GM19035 (cell line): ENCODE results near the gene TNFAIP2.
"Not testable (repeated sequence)": the region's sequence is repeated elsewhere in the genome, so short reads cannot be mapped to it uniquely, and the experiment has no call there.

Experiments used
- ATAC-seq: cut with Tn5 transposase; IDR thresholded peaks from one replicate; pipeline ENCODE4 v1.9.1; 2021; ENCODE audit not compliant: unreplicated experiment

The TNFAIP2 gene

GRCh38 chr14:103105580-103106150 is 17.6 kb upstream of the TNFAIP2 start:
- no peak for ATAC-seq

DNA sequence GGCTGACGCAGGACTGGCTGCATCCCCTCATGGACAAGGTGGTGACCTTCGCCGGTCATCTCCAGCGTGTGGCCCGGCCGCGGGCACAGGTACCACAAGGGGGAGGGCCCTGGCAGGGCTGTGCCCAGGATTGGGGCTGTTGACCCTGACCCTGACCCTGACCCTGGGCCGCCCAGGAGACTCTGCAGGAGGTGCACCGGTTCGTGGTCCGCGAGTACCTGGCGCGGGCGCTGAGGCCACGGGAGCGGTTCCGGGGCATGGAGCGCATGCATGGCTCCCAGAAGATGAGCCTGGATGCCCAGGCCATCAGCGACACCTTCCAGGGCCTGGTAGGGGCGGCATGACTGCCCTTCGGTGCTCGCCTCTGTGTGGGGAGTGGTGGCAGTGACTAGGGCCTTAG is 15.8 kb upstream of the TNFAIP2 start:
- no peak for ATAC-seq

DNA sequence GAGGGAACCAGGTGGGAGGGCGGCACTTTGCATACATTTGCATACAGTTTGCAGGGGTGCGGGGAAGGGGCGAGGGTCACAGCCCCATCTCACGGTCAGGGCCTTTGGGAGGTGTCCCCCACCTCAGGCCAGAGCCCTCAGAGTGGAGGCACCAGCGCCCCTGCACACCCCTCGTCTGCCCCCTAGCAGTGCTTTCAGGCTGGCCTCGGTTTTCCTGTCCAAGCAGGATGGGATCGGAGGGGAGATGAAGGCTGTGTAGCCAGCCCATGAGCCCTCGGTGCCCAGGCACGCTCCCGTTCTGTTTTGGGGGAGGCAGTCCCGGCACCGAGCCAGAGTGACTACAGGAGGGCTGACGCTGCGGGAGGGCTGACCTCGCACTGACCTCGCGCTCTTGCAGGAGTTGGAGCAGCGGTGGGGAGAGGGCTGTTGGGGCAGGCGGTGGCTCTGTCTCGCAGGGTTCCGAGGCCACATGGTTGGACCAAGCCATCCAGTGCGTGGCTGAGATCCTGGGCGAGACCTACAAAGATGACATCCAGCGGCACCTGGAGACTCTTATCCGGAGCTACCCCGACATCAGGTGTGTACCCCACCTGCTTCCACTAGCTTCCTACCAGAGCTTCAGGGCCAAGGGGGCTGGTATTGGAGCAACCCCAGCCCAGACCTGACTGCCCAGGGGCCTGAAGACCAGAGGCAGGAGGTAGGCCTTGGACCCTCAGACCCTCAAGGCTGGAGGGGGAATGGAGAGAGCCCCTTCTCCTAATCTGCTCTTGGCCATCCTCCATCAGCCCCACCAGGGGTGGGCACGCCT is 15.1 kb upstream of the TNFAIP2 start:
- no peak for ATAC-seq

- ATAC-seq = no peak
Measured at GRCh38 chr14:103108749-103109207, 14.5 kb upstream of the TNFAIP2 start.

GRCh38 chr14:103109535-103110441 is 13.5 kb upstream of the TNFAIP2 start:
- no peak for ATAC-seq

DNA sequence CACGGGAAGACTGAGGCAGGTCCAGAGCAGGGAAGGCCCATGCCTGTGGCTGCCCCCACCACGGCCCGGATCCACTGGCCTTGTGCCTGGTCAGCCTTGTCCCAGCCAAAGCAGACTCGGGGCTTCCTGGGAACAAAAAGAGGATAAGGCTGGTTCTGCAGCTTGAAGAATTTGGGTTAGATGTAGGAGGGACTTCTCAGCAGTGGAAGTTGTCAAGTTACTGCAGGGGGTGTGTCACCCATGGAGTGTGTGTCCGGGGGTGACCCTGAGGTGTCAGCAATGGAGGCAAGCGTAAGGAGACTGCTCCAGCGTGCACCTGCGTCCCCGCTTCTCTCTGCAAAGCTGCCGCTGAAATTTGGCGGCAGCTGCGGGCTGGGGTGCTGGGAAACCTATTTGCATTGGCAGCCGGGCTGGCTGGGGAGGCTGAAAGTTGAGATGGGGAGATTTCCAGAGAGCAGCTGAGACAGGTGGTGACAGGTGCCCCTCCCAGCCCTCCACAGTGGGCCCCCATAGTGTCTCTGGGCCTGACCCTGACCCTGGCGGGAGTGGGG is 12.5 kb upstream of the TNFAIP2 start:
- no peak for ATAC-seq

DNA sequence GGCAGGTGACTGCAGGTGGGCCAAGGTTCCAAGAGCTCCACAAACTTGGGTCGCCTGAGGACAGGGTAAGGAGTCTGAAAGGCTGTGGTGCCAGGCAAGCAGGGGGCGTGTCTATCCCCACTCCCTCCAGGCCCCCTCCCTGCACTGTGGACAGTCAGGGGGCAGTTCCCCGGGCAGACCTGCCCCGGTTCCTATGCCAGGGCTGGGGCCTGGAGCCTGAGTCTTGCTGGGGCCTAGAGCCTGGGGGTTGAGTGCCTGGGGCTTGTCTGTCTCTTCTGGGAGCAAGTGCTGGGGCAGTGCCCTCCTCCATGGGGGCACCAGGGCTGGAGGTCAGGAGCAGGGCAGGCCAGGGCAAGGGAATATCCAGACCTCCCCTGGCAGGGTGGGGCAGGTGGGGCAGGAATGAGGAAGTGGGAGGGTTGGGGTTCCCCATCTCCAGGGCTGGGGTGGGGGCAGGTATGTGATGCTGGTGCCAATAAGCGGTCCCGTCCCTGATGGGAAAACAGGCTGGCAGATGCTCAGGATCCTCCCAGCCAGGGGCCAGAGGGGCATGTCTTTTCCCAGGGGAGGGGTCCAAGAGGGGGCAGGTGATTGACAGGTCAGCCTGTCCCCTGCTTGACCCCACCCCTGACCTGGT is 11.9 kb upstream of the TNFAIP2 start:
- no peak for ATAC-seq

GRCh38 chr14:103112400-103113243 is 10.6 kb upstream of the TNFAIP2 start:
- ATAC-seq = no peak

GRCh38 chr14:103113303-103113702 is 10.0 kb upstream of the TNFAIP2 start:
- ATAC-seq = no peak

DNA sequence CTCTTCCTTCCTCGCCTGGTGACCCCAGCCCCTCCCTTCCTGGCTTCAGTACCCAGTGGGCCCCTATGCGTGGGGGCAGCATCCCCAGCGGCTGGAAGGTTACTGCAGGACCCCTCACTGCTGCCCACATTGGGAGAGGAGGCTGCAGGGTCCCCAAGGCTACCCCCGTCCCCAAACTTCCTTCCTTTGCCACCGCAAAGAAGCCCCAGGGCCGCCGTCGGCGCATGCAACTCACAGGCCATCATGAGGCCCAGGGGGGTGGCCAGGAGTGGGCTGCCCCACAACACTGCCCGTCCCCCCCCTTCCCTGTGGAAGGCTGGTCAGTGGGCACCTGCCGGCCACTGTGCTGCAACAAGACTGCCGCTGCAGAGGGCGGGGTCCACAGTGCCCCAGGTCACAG is 9.5 kb upstream of the TNFAIP2 start:
- no peak for ATAC-seq

- ATAC-seq = not testable (repeated sequence)
Measured at GRCh38 chr14:103115086-103115679, 8.1 kb upstream of the TNFAIP2 start.

DNA sequence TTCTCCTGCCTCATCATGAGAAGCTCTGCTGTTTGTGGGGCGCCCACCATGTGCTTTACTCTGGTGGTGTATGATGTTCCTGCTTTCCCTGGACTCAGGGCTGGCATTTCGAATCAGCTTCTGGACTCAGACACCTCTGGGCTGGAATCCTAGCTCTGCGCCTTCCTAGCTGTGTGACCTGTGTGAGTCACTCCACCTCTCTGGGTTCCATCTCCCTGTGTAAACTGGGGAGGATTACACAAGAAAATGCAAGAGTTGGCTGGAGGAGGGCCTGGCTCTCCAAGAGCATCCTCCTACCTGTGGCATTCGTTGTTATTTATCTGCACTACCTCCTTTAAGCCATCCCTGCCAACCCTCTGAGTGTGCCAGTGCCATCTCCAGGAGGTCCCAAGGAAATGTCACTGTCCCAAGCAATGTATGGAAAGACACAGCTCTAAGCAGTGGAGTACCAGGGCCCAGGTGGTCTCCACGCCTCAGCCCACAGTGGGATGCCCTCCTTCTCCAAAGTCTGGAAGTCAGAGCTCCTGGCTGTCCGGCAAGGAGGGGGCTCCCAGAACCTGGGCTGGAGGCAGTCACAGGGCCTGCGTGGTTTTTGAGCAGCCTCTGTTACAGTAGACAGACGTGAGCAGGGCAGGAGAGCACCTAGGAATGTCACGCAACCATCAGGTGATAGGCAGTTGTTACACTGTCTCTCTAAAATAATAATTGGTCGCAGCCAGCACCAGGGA is 7.3 kb upstream of the TNFAIP2 start:
- no peak for ATAC-seq

DNA sequence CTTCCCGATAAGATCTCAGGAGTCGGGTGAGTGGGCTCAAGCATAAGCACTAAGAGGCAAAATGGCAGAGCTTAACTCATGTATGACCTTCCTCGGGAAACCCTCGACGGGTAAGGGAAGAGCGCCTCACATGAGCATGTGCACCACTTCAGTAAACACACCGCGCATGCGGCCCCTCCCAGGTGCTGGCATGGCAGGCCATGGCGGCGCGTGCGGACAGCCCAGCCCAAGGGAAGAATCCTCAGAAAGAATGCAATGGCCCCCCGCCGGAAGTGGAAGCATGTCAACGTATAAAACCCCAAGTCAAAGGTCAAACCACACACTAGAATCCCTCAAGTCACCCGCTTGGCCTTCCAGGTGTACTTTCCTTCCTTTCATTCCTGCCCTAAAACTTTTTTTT is 6.6 kb upstream of the TNFAIP2 start:
- no peak for ATAC-seq

GRCh38 chr14:103117499-103117898 is 5.8 kb upstream of the TNFAIP2 start:
- not testable (repeated sequence) for ATAC-seq

GRCh38 chr14:103118018-103118662 is 5.1 kb upstream of the TNFAIP2 start:
- ATAC-seq = no peak

DNA sequence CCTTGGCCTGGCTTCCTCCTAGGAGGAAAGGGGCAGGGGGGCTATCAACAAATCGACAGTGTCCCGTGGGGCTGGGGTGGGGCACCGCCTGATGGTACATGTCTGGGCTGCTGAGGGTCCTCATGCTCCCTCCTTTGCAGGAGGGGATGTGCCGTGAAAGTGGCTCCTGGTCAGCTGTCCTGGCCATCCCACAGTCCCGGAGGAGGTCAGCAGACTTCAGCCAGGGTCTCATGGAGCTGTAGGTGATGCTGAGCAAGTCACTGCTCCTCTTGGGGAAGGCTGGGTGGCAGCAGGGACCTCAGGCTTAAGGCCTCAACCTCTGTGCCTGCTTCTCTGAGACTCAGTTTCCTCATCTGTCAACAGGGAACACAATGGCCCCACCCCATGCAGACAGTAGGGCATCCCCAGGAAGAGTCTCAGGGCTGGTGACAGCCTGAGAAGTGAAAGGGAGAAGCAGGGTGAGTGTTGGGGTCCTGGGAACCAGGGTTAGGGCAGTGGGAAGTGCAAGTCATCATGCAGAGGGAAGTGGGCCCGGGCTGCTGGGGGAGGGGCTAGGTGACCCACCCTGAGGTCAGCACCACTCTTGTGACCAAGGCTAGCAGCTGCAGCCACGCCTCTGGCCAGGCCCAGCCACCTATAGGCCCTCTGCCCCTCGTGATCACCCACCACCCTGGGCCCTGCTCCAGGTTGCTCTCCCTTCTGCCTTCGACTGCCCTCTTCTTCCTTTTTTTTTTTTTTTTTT is 4.4 kb upstream of the TNFAIP2 start:
- no peak for ATAC-seq

DNA sequence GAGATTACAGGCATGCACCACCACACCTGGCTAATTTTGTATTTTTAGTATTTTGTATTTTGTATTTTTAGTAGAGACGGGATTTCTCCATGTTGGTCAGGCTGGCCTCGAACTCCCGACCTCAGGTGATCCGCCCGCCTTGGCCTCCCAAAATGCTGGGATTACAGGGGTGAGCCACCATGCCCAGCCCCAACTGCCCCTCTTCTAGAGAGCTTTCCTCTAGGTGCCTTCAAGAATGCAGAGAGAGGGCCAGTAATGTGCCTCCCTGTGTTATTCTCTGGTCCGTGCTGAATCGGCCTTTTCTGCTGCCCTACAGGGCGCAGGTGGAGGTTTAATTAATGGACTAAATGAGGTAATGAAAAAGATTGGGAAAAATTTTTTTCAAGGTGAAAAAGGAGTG is 3.7 kb upstream of the TNFAIP2 start:
- ATAC-seq = not testable (repeated sequence)
